Caco-2 (cell line): ENCODE measurements around the gene COL4A4. TPM values are rescaled to one million over a fixed set of nuclear protein-coding genes. Genes with fewer than 3 reads are reported as not detected.
"Not testable (repeated sequence)": the region's sequence is repeated elsewhere in the genome, so short reads cannot be mapped to it uniquely, and the experiment has no call there.

ENCODE experiments used
- BruUV-seq: library from RNA; stranded (reverse); fragments of 400-500 nt; replicated peaks from 2 replicates; lab custom pipeline; 2021; lab: Mats Ljungman, UMichigan
- CTCF ChIA-PET: fragments of 300-600 bp; sonication (Branson Sonifier 250); formaldehyde crosslinking; loops from one replicate; lab custom pipeline; 2022; ENCODE audit warnings: antibody characterized with exemption; lab: Charles Lee
- POLR2A ChIA-PET: fragments of 300-600 bp; sonication (Branson Sonifier 250); formaldehyde crosslinking; loops from one replicate; lab custom pipeline; 2022; ENCODE audit warnings: antibody characterized with exemption; lab: Charles Lee
- DNase-seq, 2 experiments: peaks; one replicate each; pipeline versions ENCODE4 v3.0.0 to v3.0.0-alpha.2; 2020 to 2022
- H3K27me3 ChIP-seq: replicated peaks from 2 replicates; pipeline ENCODE4 v1.6.0; 2011; ENCODE audit warnings: low read length; ENCODE audit not compliant: control insufficient read depth, insufficient read depth
- H3K36me3 ChIP-seq: 2 replicates; pipeline ENCODE4 v1.5.1; 2011; ENCODE audit warnings: low read length; ENCODE audit not compliant: control insufficient read depth, insufficient read depth
- H3K4me1 ChIP-seq: fragments of 250-450 bp; sonication (Bioruptor Pico); 2 replicates; pipeline ENCODE4 v1.5.1; 2020; ENCODE audit warnings: mild to moderate bottlenecking
- H3K4me3 ChIP-seq: 2 replicates; pipeline ENCODE4 v1.5.1; 2011; ENCODE audit warnings: low read depth, mild to moderate bottlenecking, control low read depth, low read length
- H3K9me3 ChIP-seq: fragments of 250-450 bp; sonication (Bioruptor Pico); 2 replicates; pipeline ENCODE4 v1.5.1; 2020; ENCODE audit warnings: mild to moderate bottlenecking, moderate library complexity
- H3K27ac Mint-ChIP-seq: one replicate; pipeline ENCODE4 v1.8.0; 2022; ENCODE audit warnings: mixed read lengths; ENCODE audit not compliant: unreplicated experiment
- H3K27me3 Mint-ChIP-seq: one replicate; pipeline ENCODE4 v1.8.0; 2022; ENCODE audit warnings: mixed read lengths; ENCODE audit not compliant: insufficient read depth, unreplicated experiment
- H3K36me3 Mint-ChIP-seq: one replicate; pipeline ENCODE4 v1.8.0; 2022; ENCODE audit warnings: mild to moderate bottlenecking, mixed read lengths; ENCODE audit not compliant: insufficient read depth, unreplicated experiment
- H3K4me1 Mint-ChIP-seq: one replicate; pipeline ENCODE4 v1.8.0; 2022; ENCODE audit warnings: low read depth, mixed read lengths; ENCODE audit not compliant: unreplicated experiment
- H3K4me3 Mint-ChIP-seq: one replicate; pipeline ENCODE4 v1.8.0; 2022; ENCODE audit warnings: mild to moderate bottlenecking, moderate library complexity, mixed read lengths; ENCODE audit not compliant: unreplicated experiment
- H3K9me3 Mint-ChIP-seq: one replicate; pipeline ENCODE4 v1.8.0; 2022; ENCODE audit warnings: mixed read lengths; ENCODE audit not compliant: unreplicated experiment
- CTCF ChIP-seq, 2 experiments: fragments of 200-600 bp in 1 of 2; IDR thresholded peaks; 1 replicate in 1 of 2; 2 replicates in 1 of 2; pipeline versions ENCODE4 v1.5.1 to v1.8.0; 2011 to 2022; ENCODE audit warnings: antibody characterized with exemption in 1 of 2, control low read depth in 1 of 2, inconsistent platforms in 1 of 2, low read depth in 1 of 2, low read length in 1 of 2, mild to moderate bottlenecking in 1 of 2, moderate library complexity in 1 of 2; ENCODE audit not compliant: insufficient read depth in 1 of 2, severe bottlenecking in 1 of 2, unreplicated experiment in 1 of 2
- intact Hi-C: fragments of 100-400 bp; cut with micrococcal nuclease; formaldehyde crosslinking; loops from one replicate; pipeline ENCODE4 v1.10.0; 2022; ENCODE audit not compliant: unreplicated experiment
- total RNA-seq: library from RNA; stranded (reverse); gene quantifications from 2 replicates; pipeline ENCODE4 v1.2.3, GENCODE V29; 2022

Gene COL4A4
- total RNA-seq, 1 experiment from 2014 or later: 8.7 TPM

- Mint-ChIP-seq H3K36me3 (no peaks in the 10 kb centered on the region), H3K4me3 (no peak overlapping the region), H3K27me3 (no peaks in the 10 kb centered on the region), H3K27ac (no peak overlapping the region), H3K9me3 (no peaks in the 10 kb centered on the region), H3K4me1 (no peaks in the 10 kb centered on the region)
- no peak for TF ChIP-seq CTCF (IDR thresholded peaks at IDR 0.05; ENCODE audit: insufficient read depth in 1 of 2, low read depth in 1 of 2, low read length in 1 of 2, severe bottlenecking in 1 of 2, unreplicated experiment in 1 of 2)
- no peaks in the 10 kb centered on the region for H3K27me3 ChIP-seq
- H3K4me3 ChIP-seq: no peak overlapping the region
- DNase-seq: no peak
- H3K9me3 ChIP-seq: no peaks in the 10 kb centered on the region
- ChIA-PET POLR2A (no interaction called here), CTCF (no interaction called here)
- H3K36me3 ChIP-seq: no peaks in the 10 kb centered on the region
- intact Hi-C loops: no loop called here
- no peaks in the 10 kb centered on the region for H3K4me1 ChIP-seq
- BruUV-seq: no TSS peak
Observed at GRCh38 chr2:227180770-227181169, 16.8 kb upstream of the COL4A4 start.

- BruUV-seq: no TSS peak
- no peaks in the 10 kb centered on the region for H3K36me3 Mint-ChIP-seq
- Histone ChIP-seq H3K4me3 (no peak overlapping the region), H3K9me3 (no peaks in the 10 kb centered on the region), H3K4me1 (no peaks in the 10 kb centered on the region), H3K27me3 (no peaks in the 10 kb centered on the region), H3K36me3 (no peaks in the 10 kb centered on the region)
- no peak for TF ChIP-seq CTCF (IDR thresholded peaks at IDR 0.05; ENCODE audit: insufficient read depth in 1 of 2, low read depth in 1 of 2, low read length in 1 of 2, severe bottlenecking in 1 of 2, unreplicated experiment in 1 of 2)
- no peaks in the 10 kb centered on the region for H3K27me3 Mint-ChIP-seq
- ChIA-PET CTCF (no interaction called here), POLR2A (no interaction called here)
- intact Hi-C loops: no loop called here
- no peaks in the 10 kb centered on the region for H3K9me3 Mint-ChIP-seq
- no peak overlapping the region for H3K27ac Mint-ChIP-seq
- H3K4me3 Mint-ChIP-seq: no peak overlapping the region
- no peak for DNase-seq
- no peaks in the 10 kb centered on the region for H3K4me1 Mint-ChIP-seq
Observed at GRCh38 chr2:227179988-227180685, 16.1 kb upstream of the COL4A4 start.

GRCh38 chr2:227177592-227178336 lies 13.8 kb upstream of the COL4A4 start:
- POLR2A ChIA-PET: no interaction called here
- Histone ChIP-seq H3K36me3 (no peaks in the 10 kb centered on the region), H3K27me3 (no peaks in the 10 kb centered on the region), H3K4me1 (no peaks in the 10 kb centered on the region), H3K9me3 (no peaks in the 10 kb centered on the region), H3K4me3 (no peak overlapping the region)
- no TSS peak for BruUV-seq
- Mint-ChIP-seq H3K4me1 (no peaks in the 10 kb centered on the region), H3K9me3 (no peaks in the 10 kb centered on the region), H3K27me3 (no peaks in the 10 kb centered on the region), H3K4me3 (no peak overlapping the region), H3K27ac (no peak overlapping the region), H3K36me3 (no peaks in the 10 kb centered on the region)
- DNase-seq: no peak
- intact Hi-C loops: no loop called here
- TF ChIP-seq CTCF (IDR thresholded peaks at IDR 0.05; ENCODE audit: insufficient read depth in 1 of 2, low read depth in 1 of 2, low read length in 1 of 2, severe bottlenecking in 1 of 2, unreplicated experiment in 1 of 2): no peak
- CTCF ChIA-PET: no interaction called here

- CTCF ChIA-PET: not testable (repeated sequence)
Observed at GRCh38 chr2:227171779-227172178, 7.8 kb upstream of the COL4A4 start.

More at GRCh38 chr2:227171779-227172178, 7.8 kb upstream of the COL4A4 start:
- H3K27ac Mint-ChIP-seq, H3K36me3 ChIP-seq, H3K4me1 Mint-ChIP-seq, intact Hi-C loops, H3K9me3 Mint-ChIP-seq, H3K27me3 Mint-ChIP-seq, DNase-seq, H3K36me3 Mint-ChIP-seq, H3K4me3 ChIP-seq, POLR2A ChIA-PET, H3K4me3 Mint-ChIP-seq, BruUV-seq, H3K27me3 ChIP-seq, H3K9me3 ChIP-seq, H3K4me1 ChIP-seq: not testable (repeated sequence)
